ENCODE measurements around the gene DPP6. TPM values are rescaled to one million over a fixed set of nuclear protein-coding genes. Genes with fewer than 3 reads are reported as not detected.
A peak's percentile ranks its signal among the peaks of the same experiment; 100 is the strongest.

The DPP6 gene
- total RNA-seq, 3 donors from 2014 or later = 0.59 to 0.98 TPM; not detected in 1

DNA sequence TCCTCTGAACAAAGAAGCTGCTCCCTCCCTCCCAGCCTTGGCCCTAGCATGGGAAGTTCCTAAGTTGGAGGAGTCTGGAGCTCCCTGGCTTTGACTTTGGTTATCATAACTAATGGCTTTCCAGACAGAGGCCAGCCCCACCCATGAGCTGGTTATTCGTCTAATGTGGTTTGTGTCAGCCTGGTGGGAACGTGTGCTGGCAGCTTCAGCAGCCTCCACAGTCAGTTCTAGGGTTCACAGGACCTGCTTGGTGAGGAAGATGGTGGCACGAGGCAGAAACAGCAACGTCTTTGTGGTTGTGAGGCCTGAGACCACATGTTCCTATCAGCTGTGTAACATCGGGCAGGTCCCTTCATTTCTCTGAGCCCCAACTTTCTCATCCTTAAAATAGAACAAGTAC is 847.7 kb downstream of the DPP6 start:
- TF ChIP-seq POLR2A (IDR thresholded peaks at IDR 0.05) (no peak), POLR2AphosphoS5 (IDR thresholded peaks at IDR 0.05) (no peak)
- TF ChIP-seq, protein P1, sequence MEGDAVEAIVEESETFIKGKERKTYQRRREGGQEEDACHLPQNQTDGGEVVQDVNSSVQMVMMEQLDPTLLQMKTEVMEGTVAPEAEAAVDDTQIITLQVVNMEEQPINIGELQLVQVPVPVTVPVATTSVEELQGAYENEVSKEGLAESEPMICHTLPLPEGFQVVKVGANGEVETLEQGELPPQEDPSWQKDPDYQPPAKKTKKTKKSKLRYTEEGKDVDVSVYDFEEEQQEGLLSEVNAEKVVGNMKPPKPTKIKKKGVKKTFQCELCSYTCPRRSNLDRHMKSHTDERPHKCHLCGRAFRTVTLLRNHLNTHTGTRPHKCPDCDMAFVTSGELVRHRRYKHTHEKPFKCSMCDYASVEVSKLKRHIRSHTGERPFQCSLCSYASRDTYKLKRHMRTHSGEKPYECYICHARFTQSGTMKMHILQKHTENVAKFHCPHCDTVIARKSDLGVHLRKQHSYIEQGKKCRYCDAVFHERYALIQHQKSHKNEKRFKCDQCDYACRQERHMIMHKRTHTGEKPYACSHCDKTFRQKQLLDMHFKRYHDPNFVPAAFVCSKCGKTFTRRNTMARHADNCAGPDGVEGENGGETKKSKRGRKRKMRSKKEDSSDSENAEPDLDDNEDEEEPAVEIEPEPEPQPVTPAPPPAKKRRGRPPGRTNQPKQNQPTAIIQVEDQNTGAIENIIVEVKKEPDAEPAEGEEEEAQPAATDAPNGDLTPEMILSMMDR (IDR thresholded peaks at IDR 0.05) = no peak
- no peaks in the 10 kb centered on the region for H3K27me3 ChIP-seq
- H3K36me3 ChIP-seq = no peaks in the 10 kb centered on the region
- intact Hi-C loops (cut with DNase I; ENCODE audit: low total_unique reads) = no loop called here
- H3K27ac ChIP-seq = no peak overlapping the region
- no peaks in the 10 kb centered on the region for H3K4me1 ChIP-seq
- no peaks in the 10 kb centered on the region for H3K9me3 ChIP-seq
- no peak overlapping the region for H3K4me3 ChIP-seq
- no peak for DNase-seq (ENCODE audit: low spot score in 2 of 2)

DNA sequence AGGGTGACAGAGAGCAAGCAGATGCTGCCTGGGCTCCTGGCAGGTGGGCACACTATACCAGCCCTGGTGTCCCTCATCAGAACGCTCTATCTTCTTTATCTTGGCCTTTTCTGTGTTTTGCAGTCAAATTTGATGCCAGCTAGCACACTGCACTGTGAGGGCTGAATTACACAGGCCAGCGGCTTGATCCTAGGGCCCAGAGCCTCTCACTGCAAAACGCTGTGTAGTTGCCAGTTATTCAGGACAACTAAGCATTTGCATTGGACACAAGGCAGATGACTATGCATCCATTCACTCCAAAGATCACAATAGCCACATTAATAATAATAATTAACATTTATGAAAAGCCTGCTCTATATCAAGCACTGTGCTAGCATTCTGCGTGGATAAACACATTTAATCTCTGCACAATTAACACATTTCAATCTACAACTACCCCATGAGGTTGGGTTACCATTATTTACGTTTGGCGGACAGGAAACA is 850.4 kb downstream of the DPP6 start:
- intact Hi-C loops (cut with DNase I; ENCODE audit: low total_unique reads) = no loop called here
- H3K4me3 ChIP-seq = no peak overlapping the region
- no peak overlapping the region for H3K27ac ChIP-seq
- no peaks in the 10 kb centered on the region for H3K4me1 ChIP-seq
- H3K36me3 ChIP-seq = no peaks in the 10 kb centered on the region
- DNase-seq (ENCODE audit: low spot score in 2 of 2) = no peak
- H3K9me3 ChIP-seq = peaks cover 0 to 5% of the 10 kb centered on the region in 2 donors
- H3K27me3 ChIP-seq = no peaks in the 10 kb centered on the region
- TF ChIP-seq, protein P1 (IDR thresholded peaks at IDR 0.05) = no peak
- no peak for TF ChIP-seq POLR2AphosphoS5 (IDR thresholded peaks at IDR 0.05)
- no peak for TF ChIP-seq POLR2A (IDR thresholded peaks at IDR 0.05)

DNA sequence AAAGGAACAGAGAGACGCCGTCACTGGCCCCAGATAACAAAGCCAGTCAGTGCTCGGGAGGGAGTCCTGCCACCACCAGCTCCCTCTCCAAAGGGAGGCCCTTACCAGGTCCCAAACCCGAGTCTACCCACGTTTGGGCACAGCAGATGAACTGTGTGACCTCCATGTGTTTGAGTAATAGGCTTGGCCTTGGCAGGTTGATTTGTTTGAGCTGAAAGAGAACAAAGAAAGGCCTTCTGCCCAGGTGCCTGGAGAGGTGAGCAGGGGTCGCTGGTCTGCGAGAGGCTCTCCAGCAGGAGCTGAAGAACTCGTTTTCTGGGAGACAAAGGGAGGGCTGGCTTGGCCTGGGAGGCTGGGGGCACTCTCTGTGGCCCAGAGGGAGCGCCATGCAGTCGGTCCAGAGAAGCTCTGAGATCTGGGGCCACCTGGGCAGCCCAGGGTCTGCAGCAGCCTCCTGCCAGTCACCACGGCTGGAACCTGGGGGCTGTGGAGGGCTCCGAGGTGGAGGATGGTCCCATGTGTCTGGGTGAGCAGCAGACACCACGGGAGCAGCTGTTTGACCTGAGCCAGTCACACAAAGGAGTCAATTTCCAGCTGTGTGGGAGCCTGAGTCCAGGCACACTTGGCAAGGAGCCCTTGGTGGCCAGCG is 851.0 kb downstream of the DPP6 start:
- no peaks in the 10 kb centered on the region for H3K36me3 ChIP-seq
- H3K9me3 ChIP-seq = peaks cover 0 to 5% of the 10 kb centered on the region in 2 donors
- H3K4me1 ChIP-seq = no peaks in the 10 kb centered on the region
- intact Hi-C loops (cut with DNase I; ENCODE audit: low total_unique reads) = no loop called here
- no peak overlapping the region for H3K4me3 ChIP-seq
- H3K27ac ChIP-seq = no peak overlapping the region
- no peaks in the 10 kb centered on the region for H3K27me3 ChIP-seq
- TF ChIP-seq, protein P1 (IDR thresholded peaks at IDR 0.05) = no peak
- TF ChIP-seq POLR2AphosphoS5 (IDR thresholded peaks at IDR 0.05) = no peak
- no peak for TF ChIP-seq POLR2A (IDR thresholded peaks at IDR 0.05)
- peak in 1 of 2 donors; percentile 40 for DNase-seq (ENCODE audit: low spot score in 2 of 2)

GRCh38 chr7:154905146-154905545 is 852.9 kb downstream of the DPP6 start:
- intact Hi-C loops (cut with DNase I; ENCODE audit: low total_unique reads) = no loop called here
- Histone ChIP-seq H3K4me1 (no peaks in the 10 kb centered on the region), H3K27me3 (peaks cover 0 to 18% of the 10 kb centered on the region in 2 donors), H3K9me3 (peaks cover 0 to 5% of the 10 kb centered on the region in 2 donors), H3K27ac (no peak overlapping the region), H3K4me3 (no peak overlapping the region), H3K36me3 (no peaks in the 10 kb centered on the region)
- TF ChIP-seq POLR2AphosphoS5 (IDR thresholded peaks at IDR 0.05) = no peak
- TF ChIP-seq, protein P1 (IDR thresholded peaks at IDR 0.05) = no peak
- TF ChIP-seq POLR2A (IDR thresholded peaks at IDR 0.05) = no peak
- peak in 1 of 2 donors; percentile 38 for DNase-seq (ENCODE audit: low spot score in 2 of 2)

GRCh38 chr7:154905615-154906014 is 853.4 kb downstream of the DPP6 start:
- intact Hi-C loops (cut with DNase I; ENCODE audit: low total_unique reads) = no loop called here
- Histone ChIP-seq H3K4me3 (no peak overlapping the region), H3K4me1 (no peaks in the 10 kb centered on the region), H3K36me3 (no peaks in the 10 kb centered on the region), H3K9me3 (peaks cover 3 to 5% of the 10 kb centered on the region in 2 donors), H3K27ac (no peak overlapping the region), H3K27me3 (peaks cover 0 to 21% of the 10 kb centered on the region in 2 donors)
- DNase-seq (ENCODE audit: low spot score in 2 of 2) = peak in 1 of 2 donors; percentile 46
- TF ChIP-seq POLR2A (IDR thresholded peaks at IDR 0.05) (no peak), POLR2AphosphoS5 (IDR thresholded peaks at IDR 0.05) (no peak)
- TF ChIP-seq, protein P1 (IDR thresholded peaks at IDR 0.05) = no peak
